ENCODE results near the gene TMEM201. TPM values are rescaled to one million over a fixed set of nuclear protein-coding genes. Genes with fewer than 3 reads are reported as not detected.

The TMEM201 gene
- total RNA-seq, 2 experiments from 2014 or later = 7.5 to 21.9 TPM

DNA sequence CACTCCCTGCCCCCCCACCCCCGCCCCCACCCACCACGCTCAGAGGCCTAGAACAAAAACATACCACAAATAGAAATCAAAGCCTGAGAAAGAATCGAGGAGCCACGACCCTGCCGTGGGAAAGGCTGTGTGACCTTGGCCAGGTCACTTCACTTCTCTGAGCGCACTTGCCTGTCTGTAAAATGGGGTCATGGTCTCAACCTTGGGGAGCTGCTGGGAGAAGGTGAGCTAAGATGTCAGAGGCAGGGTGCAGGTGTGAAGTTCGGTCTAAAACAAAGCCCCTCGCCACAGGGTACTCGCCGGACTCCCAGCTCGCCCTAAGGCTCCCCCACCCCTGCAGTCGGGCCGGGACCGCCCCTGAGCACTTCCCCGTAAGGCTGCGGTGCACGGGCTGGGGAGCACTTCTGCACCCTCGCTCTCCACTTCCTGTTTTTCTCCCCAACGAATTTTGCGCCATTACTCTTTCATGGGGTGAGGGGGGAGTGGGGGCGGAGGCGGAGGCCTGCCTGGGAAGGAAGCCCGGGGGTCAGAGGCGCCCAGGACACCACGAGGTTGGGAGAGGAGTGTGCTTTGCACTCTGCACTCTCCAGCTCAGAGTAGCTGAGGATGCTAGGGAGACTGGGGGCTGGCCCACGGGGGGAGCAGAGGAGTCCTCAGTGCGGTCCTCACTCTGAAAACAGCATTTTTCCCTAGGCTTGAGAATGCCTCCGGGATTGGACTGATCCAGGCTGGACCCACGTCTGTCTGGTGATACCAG, 40.9 kb downstream of the TMEM201 start:
- no peaks in the 10 kb centered on the region for H4K20me1 ChIP-seq (ENCODE audit: insufficient read depth, low read length)
- no peaks in the 10 kb centered on the region for H3K9me3 ChIP-seq (ENCODE audit: low read length)
- intact Hi-C loops (cut with micrococcal nuclease; ENCODE audit: unreplicated experiment) = loop anchor here (5.0 kb wide), 1 partner anchor 73 kb away; no protein-coding TSS in a partner anchor
- BruUV-seq (replicated peaks) = no TSS peak
- H3K36me3 ChIP-seq (ENCODE audit: insufficient read depth, low read length) = no peaks in the 10 kb centered on the region
- H3K4me3 ChIP-seq (ENCODE audit: low read depth, low read length, poor library complexity, severe bottlenecking) = no peak overlapping the region
- no peaks in the 10 kb centered on the region for H3K79me2 ChIP-seq (ENCODE audit: insufficient read depth, low read depth, low read length)
- ChIA-PET CTCF (ENCODE audit: unreplicated experiment) (interaction anchor here (0.6 to 1.1 kb wide), 4 partner anchors 19 to 329 kb away, joined by 3 to 4 read pairs (median 3); no protein-coding TSS in a partner anchor), POLR2A (interaction anchor here (0.5 to 2.8 kb wide), 9 partner anchors 24 to 334 kb away, joined by 3 to 15 read pairs (median 7); no protein-coding TSS in a partner anchor)
- H3K4me1 ChIP-seq (ENCODE audit: insufficient read depth, low read length, poor library complexity, severe bottlenecking) = peaks cover 45% of the 10 kb centered on the region
- H3K9me2 ChIP-seq (ENCODE audit: insufficient read depth, low read length) = no peaks in the 10 kb centered on the region
- H3K4me2 ChIP-seq (ENCODE audit: low read length) = peak overlapping the region; percentile 63
- peak overlapping the region; percentile 15 for H3K27ac ChIP-seq (ENCODE audit: low read depth, low read length, poor library complexity, severe bottlenecking)
- TF ChIP-seq CTCF (conservative IDR thresholded peaks at IDR 0.05; ENCODE audit: low read length) (no peak), EZH2phosphoT487 (IDR thresholded peaks at IDR 0.05; ENCODE audit: borderline replicate concordance, low read depth, low read length) (no peak)
- H2AFZ ChIP-seq (ENCODE audit: low read length) = peak overlapping the region; percentile 56; the same call in 1 of the 2 replicates
- DNase-seq (ENCODE audit: low spot score) = peak; percentile 69

DNA sequence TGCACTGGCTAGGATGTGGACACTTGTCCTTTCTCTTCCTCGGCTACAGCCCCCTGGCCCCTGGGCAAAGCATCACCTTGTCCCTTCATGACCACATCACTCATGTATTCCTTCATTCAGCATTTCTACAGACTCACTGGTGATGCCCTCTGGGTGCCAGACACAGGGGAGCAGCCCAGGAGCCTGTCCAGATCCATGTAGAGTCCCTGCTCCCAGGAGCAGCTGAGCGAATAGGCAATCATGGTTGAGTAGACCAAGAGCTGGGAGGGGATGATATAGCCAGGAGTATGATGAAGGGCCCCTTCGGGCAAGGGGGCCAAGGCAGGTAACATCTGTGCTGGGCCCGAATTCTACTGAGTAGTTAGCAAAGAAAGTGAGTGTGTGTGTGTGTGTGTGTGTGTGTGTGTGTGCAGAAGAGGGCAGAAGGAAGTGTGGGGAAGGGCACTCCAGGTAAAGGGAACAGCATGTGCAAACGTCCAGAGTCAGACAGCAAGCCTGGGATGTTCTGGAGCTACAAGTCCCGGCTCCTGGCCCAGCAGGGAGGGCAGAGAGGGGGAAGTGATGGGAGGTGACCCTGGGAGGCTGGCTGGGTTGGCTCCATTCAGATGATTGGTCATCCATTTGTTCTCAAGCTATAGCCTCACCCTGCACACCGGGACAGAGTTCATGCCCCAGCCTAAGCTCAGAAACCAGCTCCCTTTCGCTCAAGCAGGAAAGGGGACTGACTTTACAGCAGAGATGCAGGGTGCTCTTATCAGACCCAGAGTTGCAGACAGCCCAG, 41.8 kb downstream of the TMEM201 start:
- peaks cover 45% of the 10 kb centered on the region for H3K4me1 ChIP-seq (ENCODE audit: insufficient read depth, low read length, poor library complexity, severe bottlenecking)
- BruUV-seq (replicated peaks) = no TSS peak
- H3K79me2 ChIP-seq (ENCODE audit: insufficient read depth, low read depth, low read length) = no peaks in the 10 kb centered on the region
- CTCF ChIA-PET (ENCODE audit: unreplicated experiment) = interaction anchor here (0.6 to 1.1 kb wide), 2 partner anchors 23 to 330 kb away, joined by 3 read pairs; no protein-coding TSS in a partner anchor
- H3K9me2 ChIP-seq (ENCODE audit: insufficient read depth, low read length) = no peaks in the 10 kb centered on the region
- H3K4me3 ChIP-seq (ENCODE audit: low read depth, low read length, poor library complexity, severe bottlenecking) = no peak overlapping the region
- H4K20me1 ChIP-seq (ENCODE audit: insufficient read depth, low read length) = no peaks in the 10 kb centered on the region
- H3K9me3 ChIP-seq (ENCODE audit: low read length) = no peaks in the 10 kb centered on the region
- H3K4me2 ChIP-seq (ENCODE audit: low read length) = peak overlapping the region; percentile 63
- POLR2A ChIA-PET = interaction anchor here (0.6 to 2.8 kb wide), 5 partner anchors 14 to 156 kb away, joined by 3 to 15 read pairs (median 7); partner anchors contain the start of gene PIK3CD
- no peak for DNase-seq (ENCODE audit: low spot score)
- no peak overlapping the region for H3K27ac ChIP-seq (ENCODE audit: low read depth, low read length, poor library complexity, severe bottlenecking)
- TF ChIP-seq EZH2phosphoT487 (IDR thresholded peaks at IDR 0.05; ENCODE audit: borderline replicate concordance, low read depth, low read length) (no peak), CTCF (conservative IDR thresholded peaks at IDR 0.05; ENCODE audit: low read length) (no peak)
- peak overlapping the region; percentile 56; the same call in 1 of the 2 replicates for H2AFZ ChIP-seq (ENCODE audit: low read length)
- H3K36me3 ChIP-seq (ENCODE audit: insufficient read depth, low read length) = no peaks in the 10 kb centered on the region
- intact Hi-C loops (cut with micrococcal nuclease; ENCODE audit: unreplicated experiment) = no loop called here

Measured in OCI-LY7 (cell line).